OCI-LY7 (cell line): ENCODE data around the gene DNAH11. TPM values are rescaled to one million over a fixed set of nuclear protein-coding genes. Genes with fewer than 3 reads are reported as not detected.

Experiments
- BruUV-seq: library from RNA; stranded (reverse); fragments of 400-500 nt; replicated peaks from 2 replicates; lab custom pipeline; 2021; lab: Mats Ljungman, UMichigan
- CTCF ChIA-PET: fragments of 300-600 bp; sonication (Branson Sonifier 250); formaldehyde crosslinking; loops from one replicate; lab custom pipeline; 2022; ENCODE audit warnings: antibody characterized with exemption; ENCODE audit not compliant: unreplicated experiment; lab: Charles Lee
- POLR2A ChIA-PET: fragments of 300-600 bp; sonication (Branson Sonifier 250); formaldehyde crosslinking; loops from one replicate; lab custom pipeline; 2022; ENCODE audit warnings: antibody characterized with exemption; lab: Charles Lee
- DNase-seq: peaks from one replicate; pipeline ENCODE4 v3.0.0-alpha.2; 2015; ENCODE audit warnings: low spot score
- H2AFZ ChIP-seq: fragments of 200-600 bp; sonication (generic), shearing (Covaris generic); 2 replicates; pipeline ENCODE4 v1.6.1; 2014; ENCODE audit warnings: mild to moderate bottlenecking, antibody characterized with exemption, low read length, moderate library complexity
- H3K27ac ChIP-seq: fragments of 200-600 bp; sonication (generic); 2 replicates; pipeline ENCODE4 v1.5.1; 2014; ENCODE audit warnings: mixed run types, low read depth, mild to moderate bottlenecking, moderate library complexity, low read length, inconsistent platforms; ENCODE audit not compliant: poor library complexity, severe bottlenecking
- H3K36me3 ChIP-seq: fragments of 200-600 bp; sonication (generic); 2 replicates; pipeline ENCODE4 v1.6.1; 2014; ENCODE audit warnings: mild to moderate bottlenecking, antibody characterized with exemption, low read length, moderate library complexity, mixed read lengths; ENCODE audit not compliant: insufficient read depth
- H3K4me1 ChIP-seq: fragments of 200-600 bp; sonication (generic); 2 replicates; pipeline ENCODE4 v1.5.1; 2014; ENCODE audit warnings: mild to moderate bottlenecking, low read length; ENCODE audit not compliant: insufficient read depth, poor library complexity, severe bottlenecking
- H3K4me2 ChIP-seq: fragments of 200-600 bp; sonication (generic); 2 replicates; pipeline ENCODE4 v1.6.1; 2014; ENCODE audit warnings: mild to moderate bottlenecking, low read length
- H3K4me3 ChIP-seq: fragments of 200-600 bp; sonication (generic); 2 replicates; pipeline ENCODE4 v1.5.1; 2014; ENCODE audit warnings: mild to moderate bottlenecking, low read depth, low read length; ENCODE audit not compliant: poor library complexity, severe bottlenecking
- H3K79me2 ChIP-seq: fragments of 200-600 bp; sonication (generic); 2 replicates; pipeline ENCODE4 v1.6.1; 2016; ENCODE audit warnings: low read depth, mild to moderate bottlenecking, low read length, moderate library complexity, mixed read lengths; ENCODE audit not compliant: insufficient read depth
- H3K9me2 ChIP-seq: fragments of 200-600 bp; sonication (generic); 2 replicates; pipeline ENCODE4 v1.6.1; 2016; ENCODE audit warnings: mild to moderate bottlenecking, low read length, mixed read lengths; ENCODE audit not compliant: insufficient read depth
- H3K9me3 ChIP-seq: fragments of 200-600 bp; sonication (generic); 2 replicates; pipeline ENCODE4 v1.6.1; 2014; ENCODE audit warnings: mild to moderate bottlenecking, mixed run types, low read length, mixed read lengths
- H4K20me1 ChIP-seq: fragments of 200-600 bp; sonication (generic); 2 replicates; pipeline ENCODE4 v1.6.1; 2014; ENCODE audit warnings: mild to moderate bottlenecking, antibody characterized with exemption, low read length, moderate library complexity, mixed read lengths; ENCODE audit not compliant: insufficient read depth
- EZH2phosphoT487 ChIP-seq: fragments of 200-600 bp; sonication (generic); IDR thresholded peaks from 2 replicates; pipeline ENCODE4 v1.6.1; 2018; ENCODE audit warnings: low read depth, borderline replicate concordance, mild to moderate bottlenecking, mixed run types, antibody characterized with exemption, low read length, moderate library complexity, mixed read lengths
- intact Hi-C: fragments of 100-400 bp; cut with micrococcal nuclease; formaldehyde crosslinking; loops from one replicate; pipeline ENCODE4 v1.10.0; 2022; ENCODE audit not compliant: unreplicated experiment
- total RNA-seq, 2 experiments: library from RNA; depleted of rRNA in 1 of 2; stranded (reverse); fragments of >200 nt in 1 of 2; shearing (Covaris generic) in 1 of 2; gene quantifications; 2 replicates each; pipeline ENCODE4 v1.2.3, GENCODE V29; 2014 to 2022
- TF ChIP-seq, protein P1 (sequence below): fragments of 200-600 bp; sonication (generic); conservative IDR thresholded peaks from 2 replicates; pipeline ENCODE4 v1.5.1; 2014; ENCODE audit warnings: mild to moderate bottlenecking, antibody characterized with exemption, low read length, moderate library complexity, mixed read lengths

The DNAH11 gene
- total RNA-seq, 2 experiments from 2014 or later = not detected

DNA sequence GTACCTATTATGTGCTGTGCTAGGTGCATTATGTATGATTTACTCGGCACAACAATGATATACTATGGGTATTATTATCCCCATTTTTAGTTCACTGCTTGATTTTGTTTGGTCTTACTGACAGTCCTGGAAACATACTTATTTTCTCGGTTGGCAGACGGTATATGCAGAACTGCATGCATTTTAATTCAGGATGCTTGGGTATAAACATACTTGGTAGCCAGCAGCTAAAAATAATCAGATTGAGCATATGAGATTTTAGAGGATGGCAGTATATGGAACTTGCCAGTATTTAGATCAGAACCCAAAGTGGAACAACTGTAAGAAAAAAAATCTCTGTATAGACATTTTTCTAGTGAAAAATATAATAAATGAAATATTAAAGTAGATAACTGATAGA, 163.3 kb downstream of the DNAH11 start:
- TF ChIP-seq, protein P1, sequence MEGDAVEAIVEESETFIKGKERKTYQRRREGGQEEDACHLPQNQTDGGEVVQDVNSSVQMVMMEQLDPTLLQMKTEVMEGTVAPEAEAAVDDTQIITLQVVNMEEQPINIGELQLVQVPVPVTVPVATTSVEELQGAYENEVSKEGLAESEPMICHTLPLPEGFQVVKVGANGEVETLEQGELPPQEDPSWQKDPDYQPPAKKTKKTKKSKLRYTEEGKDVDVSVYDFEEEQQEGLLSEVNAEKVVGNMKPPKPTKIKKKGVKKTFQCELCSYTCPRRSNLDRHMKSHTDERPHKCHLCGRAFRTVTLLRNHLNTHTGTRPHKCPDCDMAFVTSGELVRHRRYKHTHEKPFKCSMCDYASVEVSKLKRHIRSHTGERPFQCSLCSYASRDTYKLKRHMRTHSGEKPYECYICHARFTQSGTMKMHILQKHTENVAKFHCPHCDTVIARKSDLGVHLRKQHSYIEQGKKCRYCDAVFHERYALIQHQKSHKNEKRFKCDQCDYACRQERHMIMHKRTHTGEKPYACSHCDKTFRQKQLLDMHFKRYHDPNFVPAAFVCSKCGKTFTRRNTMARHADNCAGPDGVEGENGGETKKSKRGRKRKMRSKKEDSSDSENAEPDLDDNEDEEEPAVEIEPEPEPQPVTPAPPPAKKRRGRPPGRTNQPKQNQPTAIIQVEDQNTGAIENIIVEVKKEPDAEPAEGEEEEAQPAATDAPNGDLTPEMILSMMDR = no peak
- no peak for TF ChIP-seq EZH2phosphoT487
- H3K9me2 ChIP-seq = no peaks in the 10 kb centered on the region
- no peak overlapping the region for H2AFZ ChIP-seq
- no peaks in the 10 kb centered on the region for H3K36me3 ChIP-seq
- no peaks in the 10 kb centered on the region for H3K79me2 ChIP-seq
- no peaks in the 10 kb centered on the region for H3K4me1 ChIP-seq
- no peak overlapping the region for H3K4me2 ChIP-seq
- H3K27ac ChIP-seq = no peak overlapping the region
- no TSS peak for BruUV-seq
- ChIA-PET POLR2A (no interaction called here), CTCF (no interaction called here)
- intact Hi-C loops = no loop called here
- no peak overlapping the region for H3K4me3 ChIP-seq
- DNase-seq = no peak
- no peaks in the 10 kb centered on the region for H4K20me1 ChIP-seq
- H3K9me3 ChIP-seq = no peaks in the 10 kb centered on the region

DNA sequence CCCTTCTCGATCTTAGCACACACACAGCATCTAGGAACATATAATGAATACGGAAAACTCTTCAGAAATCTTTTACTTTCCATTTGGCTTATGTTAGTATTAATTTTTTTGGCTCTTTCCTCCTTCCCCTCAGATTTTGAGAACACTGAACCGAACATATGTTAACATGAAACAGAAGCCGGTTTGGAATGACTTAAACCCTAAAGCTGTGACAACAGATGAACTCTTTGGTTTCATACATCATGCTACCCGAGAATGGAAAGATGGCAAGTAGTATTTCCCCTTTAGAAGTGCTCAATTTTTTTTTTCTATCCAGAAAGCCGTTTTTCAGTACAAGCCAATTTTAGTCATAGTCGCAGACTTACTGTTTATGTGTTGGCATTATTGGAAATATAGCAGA, 164.7 kb downstream of the DNAH11 start:
- no peak for DNase-seq
- ChIA-PET POLR2A (no interaction called here), CTCF (no interaction called here)

GRCh38 chr7:21708096-21708495, 165.3 kb downstream of the DNAH11 start:
- BruUV-seq = no TSS peak
- POLR2A ChIA-PET = interaction anchor here (0.7 kb wide), 1 partner anchor 169 kb away, joined by 3 read pairs; no protein-coding TSS in a partner anchor
- intact Hi-C loops = no loop called here

More for the DNA sequence above, 164.7 kb downstream of the DNAH11 start:
- no peak for TF ChIP-seq EZH2phosphoT487
- TF ChIP-seq, protein P1 = no peak
- Histone ChIP-seq H3K4me3 (no peak overlapping the region), H3K4me1 (no peaks in the 10 kb centered on the region), H3K36me3 (no peaks in the 10 kb centered on the region), H3K9me3 (no peaks in the 10 kb centered on the region), H4K20me1 (no peaks in the 10 kb centered on the region), H3K4me2 (no peak overlapping the region), H3K27ac (no peak overlapping the region), H2AFZ (no peak overlapping the region), H3K9me2 (no peaks in the 10 kb centered on the region), H3K79me2 (no peaks in the 10 kb centered on the region)
- intact Hi-C loops = no loop called here
- BruUV-seq = no TSS peak

More at GRCh38 chr7:21708096-21708495, 165.3 kb downstream of the DNAH11 start:
- Histone ChIP-seq H3K36me3 (no peaks in the 10 kb centered on the region), H3K79me2 (no peaks in the 10 kb centered on the region), H3K4me2 (no peak overlapping the region), H3K4me3 (no peak overlapping the region), H3K9me3 (no peaks in the 10 kb centered on the region), H4K20me1 (no peaks in the 10 kb centered on the region), H3K27ac (no peak overlapping the region), H3K4me1 (no peaks in the 10 kb centered on the region), H2AFZ (no peak overlapping the region), H3K9me2 (no peaks in the 10 kb centered on the region)
- CTCF ChIA-PET = no interaction called here
- TF ChIP-seq EZH2phosphoT487 = no peak
- TF ChIP-seq, protein P1 = no peak
- DNase-seq = no peak
